A673 (cell line): ENCODE data around the gene ZZZ3.

Source experiments
- CTCF ChIP-seq: fragments of 300-800, 200-600 bp; sonication (generic); conservative IDR thresholded peaks from 2 replicates; pipeline ENCODE4 v1.5.1; 2017; ENCODE audit warnings: low read depth, mild to moderate bottlenecking, antibody characterized with exemption, low read length, moderate library complexity, mixed read lengths
- EZH2 ChIP-seq: fragments of 200-600 bp; sonication (generic); IDR thresholded peaks from 2 replicates; pipeline ENCODE4 v1.6.1; 2017; ENCODE audit warnings: borderline replicate concordance, low read depth, mild to moderate bottlenecking, mixed read lengths, antibody characterized with exemption, low read length; ENCODE audit not compliant: poor library complexity, severe bottlenecking

GRCh38 chr1:77664939-77665516 lies 17.4 kb downstream of the ZZZ3 start:
- TF ChIP-seq CTCF (no peak), EZH2 (no peak)
